PC-9 (cell line): ENCODE results near the gene TTLL5. TPM values are rescaled to one million over a fixed set of nuclear protein-coding genes. Genes with fewer than 3 reads are reported as not detected.

Experiments used
- BruUV-seq: library from RNA; stranded (reverse); fragments of 400-500 nt; replicated peaks from 2 replicates; lab custom pipeline; 2021; lab: Mats Ljungman, UMichigan
- CTCF ChIA-PET: fragments of 300-600 bp; sonication (Branson Sonifier 250); formaldehyde crosslinking; loops from one replicate; lab custom pipeline; 2022; ENCODE audit warnings: antibody characterized with exemption; lab: Charles Lee
- POLR2A ChIA-PET: fragments of 300-600 bp; sonication (Branson Sonifier 250); formaldehyde crosslinking; loops from one replicate; lab custom pipeline; 2022; ENCODE audit warnings: antibody characterized with exemption; ENCODE audit not compliant: unreplicated experiment; lab: Charles Lee
- DNase-seq, 2 experiments: peaks; one replicate each; pipeline versions ENCODE4 v3.0.0 to v3.0.0-alpha.2; 2015 to 2022; ENCODE audit warnings: mixed read lengths in 1 of 2
- H2AFZ ChIP-seq: fragments of 200-600 bp; sonication (generic); 2 replicates; pipeline ENCODE4 v1.8.1; 2017; ENCODE audit warnings: antibody characterized with exemption
- H3F3A ChIP-seq: fragments of 200-600 bp; sonication (generic); 2 replicates; pipeline ENCODE4 v1.8.1; 2017; ENCODE audit warnings: antibody characterized with exemption, mild to moderate bottlenecking, low read depth; ENCODE audit not compliant: insufficient read depth
- H3K27ac ChIP-seq: fragments of 200-600 bp; sonication (generic); 2 replicates; pipeline ENCODE4 v1.6.1; 2016; ENCODE audit warnings: mixed run types
- H3K27me3 ChIP-seq: fragments of 200-600 bp; sonication (generic); 2 replicates; pipeline ENCODE4 v1.6.1; 2016; ENCODE audit warnings: low read depth, mixed run types; ENCODE audit not compliant: insufficient read depth
- H3K36me3 ChIP-seq: fragments of 200-600 bp; sonication (generic); 2 replicates; pipeline ENCODE4 v1.6.1; 2016; ENCODE audit warnings: low read depth, mixed run types
- H3K4me1 ChIP-seq: fragments of 200-600 bp; sonication (generic); replicated peaks from 2 replicates; pipeline ENCODE4 v1.6.1; 2016; ENCODE audit warnings: mixed run types; ENCODE audit not compliant: insufficient read depth
- H3K4me2 ChIP-seq: fragments of 200-600 bp; sonication (generic); 2 replicates; pipeline ENCODE4 v1.6.1; 2017; ENCODE audit warnings: mixed run types
- H3K4me3 ChIP-seq: fragments of 200-600 bp; sonication (generic); 2 replicates; pipeline ENCODE4 v1.6.1; 2016; ENCODE audit warnings: mixed run types
- H3K79me2 ChIP-seq: fragments of 200-600 bp; sonication (generic); 2 replicates; pipeline ENCODE4 v1.6.1; 2017; ENCODE audit warnings: low read depth, mixed run types
- H3K9me2 ChIP-seq: fragments of 200-600 bp; sonication (generic); 2 replicates; pipeline ENCODE4 v1.8.1; 2017; ENCODE audit warnings: mild to moderate bottlenecking; ENCODE audit not compliant: insufficient read depth
- H3K9me3 ChIP-seq: fragments of 200-600 bp; sonication (generic); 2 replicates; pipeline ENCODE4 v1.8.1; 2016; ENCODE audit warnings: low read depth; ENCODE audit not compliant: insufficient read depth
- H4K20me1 ChIP-seq: fragments of 200-600 bp; sonication (generic); 2 replicates; pipeline ENCODE4 v1.8.1; 2017; ENCODE audit not compliant: insufficient read depth
- CTCF ChIP-seq: fragments of 200-600 bp; sonication (generic); conservative IDR thresholded peaks from 2 replicates; pipeline ENCODE4 v1.6.1; 2017; ENCODE audit warnings: mixed run types, antibody characterized with exemption, mild to moderate bottlenecking, moderate library complexity
- EZH2 ChIP-seq: fragments of 200-600 bp; sonication (generic); IDR thresholded peaks from 2 replicates; pipeline ENCODE4 v1.8.0; 2017; ENCODE audit warnings: antibody characterized with exemption, low read depth
- intact Hi-C: fragments of 100-400 bp; cut with micrococcal nuclease; formaldehyde crosslinking; loops from one replicate; pipeline ENCODE4 v1.10.0; 2022; ENCODE audit not compliant: unreplicated experiment
- total RNA-seq: library from RNA; stranded (reverse); gene quantifications from 2 replicates; pipeline ENCODE4 v1.2.3, GENCODE V29; 2021

The TTLL5 gene
- total RNA-seq, 1 experiment from 2014 or later = 75.3 TPM

GRCh38 chr14:75640876-75641275 lies 20.2 kb upstream of the TTLL5 start:
- H3K4me2 ChIP-seq = no peak overlapping the region
- peaks cover 9% of the 10 kb centered on the region; the same call in 1 of the 2 replicates for H3F3A ChIP-seq
- TF ChIP-seq CTCF (no peak), EZH2 (no peak)
- no peaks in the 10 kb centered on the region for H3K9me3 ChIP-seq
- CTCF ChIA-PET = interaction anchor here (0.8 kb wide), 1 partner anchor 16 kb away, joined by 8 read pairs; no protein-coding TSS in a partner anchor
- no peaks in the 10 kb centered on the region for H4K20me1 ChIP-seq
- no peaks in the 10 kb centered on the region for H3K36me3 ChIP-seq
- intact Hi-C loops = no loop called here
- no peak overlapping the region for H3K4me3 ChIP-seq
- no peaks in the 10 kb centered on the region for H3K27me3 ChIP-seq
- H2AFZ ChIP-seq = no peak overlapping the region
- no peak for DNase-seq
- H3K27ac ChIP-seq = no peak overlapping the region
- no peaks in the 10 kb centered on the region for H3K9me2 ChIP-seq
- POLR2A ChIA-PET = interaction anchor here (0.5 to 0.6 kb wide), 2 partner anchors 37 to 193 kb away, joined by 3 read pairs; no protein-coding TSS in a partner anchor
- no peaks in the 10 kb centered on the region for H3K79me2 ChIP-seq
- H3K4me1 ChIP-seq = peaks cover 23% of the 10 kb centered on the region
- no TSS peak for BruUV-seq

DNA sequence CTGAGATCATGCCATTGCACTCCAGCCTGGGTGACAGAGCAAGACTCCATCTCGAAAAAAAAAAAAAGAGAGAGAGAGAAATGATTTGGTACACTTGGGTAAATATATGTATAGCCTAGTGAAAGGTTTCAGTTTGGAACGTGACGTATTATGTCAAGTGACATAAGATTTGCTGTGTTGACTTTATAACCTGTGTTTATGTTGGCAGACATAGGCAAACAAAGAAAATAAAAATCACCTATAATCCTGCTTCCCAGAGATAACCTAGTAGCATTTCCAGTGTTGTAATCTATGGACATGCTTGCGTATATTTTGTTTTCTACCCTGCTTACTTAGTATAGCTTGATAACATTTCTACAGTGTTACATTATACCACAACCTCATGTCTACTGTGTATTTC lies 17.1 kb upstream of the TTLL5 start:
- no peaks in the 10 kb centered on the region for H3K9me2 ChIP-seq
- peaks cover 26% of the 10 kb centered on the region for H3F3A ChIP-seq
- no peaks in the 10 kb centered on the region for H3K79me2 ChIP-seq
- intact Hi-C loops = no loop called here
- no peak for DNase-seq
- H3K27me3 ChIP-seq = no peaks in the 10 kb centered on the region
- no peak overlapping the region for H3K27ac ChIP-seq
- no peak for TF ChIP-seq EZH2
- TF ChIP-seq CTCF = no peak
- no peaks in the 10 kb centered on the region for H3K36me3 ChIP-seq
- H4K20me1 ChIP-seq = no peaks in the 10 kb centered on the region
- ChIA-PET CTCF (no interaction called here), POLR2A (no interaction called here)
- no peaks in the 10 kb centered on the region for H3K9me3 ChIP-seq
- no TSS peak for BruUV-seq
- no peak overlapping the region for H3K4me3 ChIP-seq
- H2AFZ ChIP-seq = no peak overlapping the region
- peaks cover 43% of the 10 kb centered on the region for H3K4me1 ChIP-seq
- H3K4me2 ChIP-seq = no peak overlapping the region

- ChIA-PET CTCF (no interaction called here), POLR2A (interaction anchor here (0.6 to 0.8 kb wide), 2 partner anchors 10 to 21 kb away, joined by 5 to 9 read pairs; no protein-coding TSS in a partner anchor)
- intact Hi-C loops = loop anchor here (5.0 kb wide), 1 partner anchor 38 kb away; no protein-coding TSS in a partner anchor
These were observed 16.0 kb upstream of the TTLL5 start for GRCh38 chr14:75645056-75645455.

More at GRCh38 chr14:75645056-75645455, 16.0 kb upstream of the TTLL5 start:
- 0 out of 2 replicates have a peak, but pooled peaks cover 8% of the 10 kb centered on the region for H3K36me3 ChIP-seq
- H3K79me2 ChIP-seq = no peaks in the 10 kb centered on the region
- H2AFZ ChIP-seq = no peak overlapping the region
- peaks cover 36% of the 10 kb centered on the region for H3F3A ChIP-seq
- BruUV-seq = no TSS peak
- DNase-seq = no peak
- no peaks in the 10 kb centered on the region for H3K27me3 ChIP-seq
- H3K4me2 ChIP-seq = no peak overlapping the region
- no peak overlapping the region for H3K27ac ChIP-seq
- TF ChIP-seq EZH2 (no peak), CTCF (no peak)
- H4K20me1 ChIP-seq = no peaks in the 10 kb centered on the region
- H3K9me3 ChIP-seq = no peaks in the 10 kb centered on the region
- H3K4me1 ChIP-seq = peaks cover 52% of the 10 kb centered on the region
- H3K4me3 ChIP-seq = no peak overlapping the region
- H3K9me2 ChIP-seq = no peaks in the 10 kb centered on the region
